Measurements from ENCODE around the gene PLEKHA1. TPM values are rescaled to one million over a fixed set of nuclear protein-coding genes. Genes with fewer than 3 reads are reported as not detected.

Gene PLEKHA1
- total and polyA plus RNA-seq, 2 experiments from 2014 or later, result 25.8 to 36.6 TPM

DNA sequence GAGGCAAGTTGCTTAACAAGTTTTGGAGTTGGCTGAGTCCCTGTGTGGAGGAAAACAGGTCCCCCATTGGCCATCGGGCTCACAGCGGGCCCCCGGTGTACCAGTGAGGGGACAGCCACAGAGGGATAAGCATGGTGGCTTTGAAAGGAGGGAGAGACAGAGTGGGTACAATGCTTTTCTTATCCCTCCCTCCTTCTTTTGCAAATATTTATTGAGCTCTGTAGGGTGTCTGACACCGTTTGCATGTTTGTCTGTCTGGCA, 89.7 kb downstream of the PLEKHA1 start:
- no peak overlapping the region for H3K27ac ChIP-seq (ENCODE audit: low read depth)
- DNase-seq (ENCODE audit: low spot score) (no peak), ATAC-seq (no peak)
- H3K4me2 ChIP-seq, result no peak overlapping the region
- H3K4me3 ChIP-seq, result no peak overlapping the region
- TF ChIP-seq ZNF331 (CRISPR knock-in tag; IDR thresholded peaks at IDR 0.05; ENCODE audit: low read depth), result no peak
- TF ChIP-seq, protein P1, sequence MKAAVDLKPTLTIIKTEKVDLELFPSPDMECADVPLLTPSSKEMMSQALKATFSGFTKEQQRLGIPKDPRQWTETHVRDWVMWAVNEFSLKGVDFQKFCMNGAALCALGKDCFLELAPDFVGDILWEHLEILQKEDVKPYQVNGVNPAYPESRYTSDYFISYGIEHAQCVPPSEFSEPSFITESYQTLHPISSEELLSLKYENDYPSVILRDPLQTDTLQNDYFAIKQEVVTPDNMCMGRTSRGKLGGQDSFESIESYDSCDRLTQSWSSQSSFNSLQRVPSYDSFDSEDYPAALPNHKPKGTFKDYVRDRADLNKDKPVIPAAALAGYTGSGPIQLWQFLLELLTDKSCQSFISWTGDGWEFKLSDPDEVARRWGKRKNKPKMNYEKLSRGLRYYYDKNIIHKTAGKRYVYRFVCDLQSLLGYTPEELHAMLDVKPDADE (IDR thresholded peaks at IDR 0.05), result no peak
- no peak for TF ChIP-seq EZH2 (IDR thresholded peaks at IDR 0.05; ENCODE audit: low read depth, unreplicated experiment)
- TF ChIP-seq, protein P2, sequence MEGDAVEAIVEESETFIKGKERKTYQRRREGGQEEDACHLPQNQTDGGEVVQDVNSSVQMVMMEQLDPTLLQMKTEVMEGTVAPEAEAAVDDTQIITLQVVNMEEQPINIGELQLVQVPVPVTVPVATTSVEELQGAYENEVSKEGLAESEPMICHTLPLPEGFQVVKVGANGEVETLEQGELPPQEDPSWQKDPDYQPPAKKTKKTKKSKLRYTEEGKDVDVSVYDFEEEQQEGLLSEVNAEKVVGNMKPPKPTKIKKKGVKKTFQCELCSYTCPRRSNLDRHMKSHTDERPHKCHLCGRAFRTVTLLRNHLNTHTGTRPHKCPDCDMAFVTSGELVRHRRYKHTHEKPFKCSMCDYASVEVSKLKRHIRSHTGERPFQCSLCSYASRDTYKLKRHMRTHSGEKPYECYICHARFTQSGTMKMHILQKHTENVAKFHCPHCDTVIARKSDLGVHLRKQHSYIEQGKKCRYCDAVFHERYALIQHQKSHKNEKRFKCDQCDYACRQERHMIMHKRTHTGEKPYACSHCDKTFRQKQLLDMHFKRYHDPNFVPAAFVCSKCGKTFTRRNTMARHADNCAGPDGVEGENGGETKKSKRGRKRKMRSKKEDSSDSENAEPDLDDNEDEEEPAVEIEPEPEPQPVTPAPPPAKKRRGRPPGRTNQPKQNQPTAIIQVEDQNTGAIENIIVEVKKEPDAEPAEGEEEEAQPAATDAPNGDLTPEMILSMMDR (conservative IDR thresholded peaks at IDR 0.05; ENCODE audit: low read depth in 2 of 2), result no peak
- no peak for TF ChIP-seq NANOG (IDR thresholded peaks at IDR 0.05; ENCODE audit: borderline replicate concordance)
- TF ChIP-seq ZNF114 (CRISPR knock-in tag; IDR thresholded peaks at IDR 0.05), result no peak
- TF ChIP-seq STAT1 (IDR thresholded peaks at IDR 0.05; ENCODE audit: unreplicated experiment), result no peak
- no peak for TF ChIP-seq EZH2phosphoT487 (IDR thresholded peaks at IDR 0.05; ENCODE audit: unreplicated experiment)
- no peaks in the 10 kb centered on the region for H3K36me3 ChIP-seq (ENCODE audit: insufficient read depth)
- H3K79me2 ChIP-seq (replicated peaks; ENCODE audit: insufficient read depth), result no peaks in the 10 kb centered on the region
- Mint-ChIP-seq H3K4me1 (peaks cover 27% of the 10 kb centered on the region), H3K9me3 (no peaks in the 10 kb centered on the region), H3K27ac (no peak overlapping the region), H3K36me3 (ENCODE audit: low read depth) (no peaks in the 10 kb centered on the region; the same call in 2 of the 3 replicates), H3K27me3 (ENCODE audit: insufficient read depth, low read depth, poor library complexity) (peaks cover 47% of the 10 kb centered on the region), H3K4me3 (no peak overlapping the region)
- H3F3A ChIP-seq (replicated peaks; ENCODE audit: low read depth), result 0 out of 2 replicates have a peak, but pooled peaks cover 6% of the 10 kb centered on the region
- H3K9me2 ChIP-seq (ENCODE audit: insufficient read depth), result no peaks in the 10 kb centered on the region
- no peaks in the 10 kb centered on the region; the same call in 1 of the 2 replicates for H4K20me1 ChIP-seq (replicated peaks; ENCODE audit: insufficient read depth)
- peaks cover 48% of the 10 kb centered on the region for H3K27me3 ChIP-seq (ENCODE audit: insufficient read depth)
- H2AFZ ChIP-seq, result no peak overlapping the region
- H3K4me1 ChIP-seq (ENCODE audit: insufficient read depth), result peaks cover 16% of the 10 kb centered on the region

DNA sequence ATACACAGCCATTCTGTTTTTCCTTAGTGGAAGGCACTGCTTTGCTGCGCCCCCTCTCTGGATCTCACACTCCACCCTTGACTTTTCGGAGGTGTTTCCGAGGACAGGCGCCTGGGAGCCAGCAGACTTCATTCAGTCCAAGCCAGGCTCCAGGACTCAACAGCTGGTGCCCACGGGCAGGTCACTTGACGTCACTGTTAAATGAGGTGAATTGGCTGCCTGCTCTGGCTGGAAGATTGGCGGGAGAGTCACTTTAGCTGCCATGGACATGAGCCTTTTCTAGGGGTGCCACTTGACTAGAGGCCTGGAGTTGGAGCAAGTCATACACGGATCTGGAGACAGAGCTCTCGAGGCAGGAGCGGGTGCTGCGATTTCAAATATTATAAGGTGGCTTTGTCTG, 90.1 kb downstream of the PLEKHA1 start:
- no peak overlapping the region for H3K4me3 ChIP-seq
- TF ChIP-seq EZH2phosphoT487 (IDR thresholded peaks at IDR 0.05; ENCODE audit: unreplicated experiment), result no peak
- TF ChIP-seq, protein P3, sequence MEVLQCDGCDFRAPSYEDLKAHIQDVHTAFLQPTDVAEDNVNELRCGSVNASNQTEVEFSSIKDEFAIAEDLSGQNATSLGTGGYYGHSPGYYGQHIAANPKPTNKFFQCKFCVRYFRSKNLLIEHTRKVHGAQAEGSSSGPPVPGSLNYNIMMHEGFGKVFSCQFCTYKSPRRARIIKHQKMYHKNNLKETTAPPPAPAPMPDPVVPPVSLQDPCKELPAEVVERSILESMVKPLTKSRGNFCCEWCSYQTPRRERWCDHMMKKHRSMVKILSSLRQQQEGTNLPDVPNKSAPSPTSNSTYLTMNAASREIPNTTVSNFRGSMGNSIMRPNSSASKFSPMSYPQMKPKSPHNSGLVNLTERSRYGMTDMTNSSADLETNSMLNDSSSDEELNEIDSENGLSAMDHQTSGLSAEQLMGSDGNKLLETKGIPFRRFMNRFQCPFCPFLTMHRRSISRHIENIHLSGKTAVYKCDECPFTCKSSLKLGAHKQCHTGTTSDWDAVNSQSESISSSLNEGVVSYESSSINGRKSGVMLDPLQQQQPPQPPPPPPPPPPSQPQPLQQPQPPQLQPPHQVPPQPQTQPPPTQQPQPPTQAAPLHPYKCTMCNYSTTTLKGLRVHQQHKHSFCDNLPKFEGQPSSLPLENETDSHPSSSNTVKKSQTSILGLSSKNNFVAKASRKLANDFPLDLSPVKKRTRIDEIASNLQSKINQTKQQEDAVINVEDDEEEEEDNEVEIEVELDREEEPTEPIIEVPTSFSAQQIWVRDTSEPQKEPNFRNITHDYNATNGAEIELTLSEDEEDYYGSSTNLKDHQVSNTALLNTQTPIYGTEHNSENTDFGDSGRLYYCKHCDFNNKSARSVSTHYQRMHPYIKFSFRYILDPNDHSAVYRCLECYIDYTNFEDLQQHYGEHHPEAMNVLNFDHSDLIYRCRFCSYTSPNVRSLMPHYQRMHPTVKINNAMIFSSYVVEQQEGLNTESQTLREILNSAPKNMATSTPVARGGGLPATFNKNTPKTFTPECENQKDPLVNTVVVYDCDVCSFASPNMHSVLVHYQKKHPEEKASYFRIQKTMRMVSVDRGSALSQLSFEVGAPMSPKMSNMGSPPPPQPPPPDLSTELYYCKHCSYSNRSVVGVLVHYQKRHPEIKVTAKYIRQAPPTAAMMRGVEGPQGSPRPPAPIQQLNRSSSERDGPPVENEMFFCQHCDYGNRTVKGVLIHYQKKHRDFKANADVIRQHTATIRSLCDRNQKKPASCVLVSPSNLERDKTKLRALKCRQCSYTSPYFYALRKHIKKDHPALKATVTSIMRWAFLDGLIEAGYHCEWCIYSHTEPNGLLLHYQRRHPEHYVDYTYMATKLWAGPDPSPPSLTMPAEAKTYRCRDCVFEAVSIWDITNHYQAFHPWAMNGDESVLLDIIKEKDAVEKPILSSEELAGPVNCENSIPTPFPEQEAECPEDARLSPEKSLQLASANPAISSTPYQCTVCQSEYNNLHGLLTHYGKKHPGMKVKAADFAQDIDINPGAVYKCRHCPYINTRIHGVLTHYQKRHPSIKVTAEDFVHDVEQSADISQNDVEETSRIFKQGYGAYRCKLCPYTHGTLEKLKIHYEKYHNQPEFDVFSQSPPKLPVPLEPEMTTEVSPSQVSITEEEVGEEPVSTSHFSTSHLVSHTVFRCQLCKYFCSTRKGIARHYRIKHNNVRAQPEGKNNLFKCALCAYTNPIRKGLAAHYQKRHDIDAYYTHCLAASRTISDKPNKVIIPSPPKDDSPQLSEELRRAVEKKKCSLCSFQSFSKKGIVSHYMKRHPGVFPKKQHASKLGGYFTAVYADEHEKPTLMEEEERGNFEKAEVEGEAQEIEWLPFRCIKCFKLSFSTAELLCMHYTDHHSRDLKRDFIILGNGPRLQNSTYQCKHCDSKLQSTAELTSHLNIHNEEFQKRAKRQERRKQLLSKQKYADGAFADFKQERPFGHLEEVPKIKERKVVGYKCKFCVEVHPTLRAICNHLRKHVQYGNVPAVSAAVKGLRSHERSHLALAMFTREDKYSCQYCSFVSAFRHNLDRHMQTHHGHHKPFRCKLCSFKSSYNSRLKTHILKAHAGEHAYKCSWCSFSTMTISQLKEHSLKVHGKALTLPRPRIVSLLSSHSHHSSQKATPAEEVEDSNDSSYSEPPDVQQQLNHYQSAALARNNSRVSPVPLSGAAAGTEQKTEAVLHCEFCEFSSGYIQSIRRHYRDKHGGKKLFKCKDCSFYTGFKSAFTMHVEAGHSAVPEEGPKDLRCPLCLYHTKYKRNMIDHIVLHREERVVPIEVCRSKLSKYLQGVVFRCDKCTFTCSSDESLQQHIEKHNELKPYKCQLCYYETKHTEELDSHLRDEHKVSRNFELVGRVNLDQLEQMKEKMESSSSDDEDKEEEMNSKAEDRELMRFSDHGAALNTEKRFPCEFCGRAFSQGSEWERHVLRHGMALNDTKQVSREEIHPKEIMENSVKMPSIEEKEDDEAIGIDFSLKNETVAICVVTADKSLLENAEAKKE (CRISPR knock-in tag; IDR thresholded peaks at IDR 0.05), result no peak
- no peak for TF ChIP-seq JUNB (IDR thresholded peaks at IDR 0.05; ENCODE audit: unreplicated experiment)

More for the DNA sequence above, 90.1 kb downstream of the PLEKHA1 start:
- Histone ChIP-seq H3F3A (replicated peaks; ENCODE audit: low read depth) (0 out of 2 replicates have a peak, but pooled peaks cover 6% of the 10 kb centered on the region), H3K9me2 (ENCODE audit: insufficient read depth) (no peaks in the 10 kb centered on the region), H4K20me1 (replicated peaks; ENCODE audit: insufficient read depth) (no peaks in the 10 kb centered on the region; the same call in 1 of the 2 replicates), H3K27me3 (ENCODE audit: insufficient read depth) (peaks cover 44% of the 10 kb centered on the region), H3K4me1 (ENCODE audit: insufficient read depth) (peaks cover 14% of the 10 kb centered on the region), H2AFZ (no peak overlapping the region), H3K27ac (ENCODE audit: low read depth) (no peak overlapping the region), H3K36me3 (ENCODE audit: insufficient read depth) (no peaks in the 10 kb centered on the region), H3K79me2 (replicated peaks; ENCODE audit: insufficient read depth) (no peaks in the 10 kb centered on the region), H3K4me2 (no peak overlapping the region)
- no peak for DNase-seq (ENCODE audit: low spot score)
- peaks cover 23% of the 10 kb centered on the region for H3K4me1 Mint-ChIP-seq
- no peaks in the 10 kb centered on the region; the same call in 2 of the 3 replicates for H3K36me3 Mint-ChIP-seq (ENCODE audit: low read depth)
- no peak overlapping the region for H3K4me3 Mint-ChIP-seq
- ATAC-seq, result no peak
- no peaks in the 10 kb centered on the region for H3K9me3 Mint-ChIP-seq
- peaks cover 43% of the 10 kb centered on the region for H3K27me3 Mint-ChIP-seq (ENCODE audit: insufficient read depth, low read depth, poor library complexity)
- no peak overlapping the region for H3K27ac Mint-ChIP-seq
